Neural progenitor cell (in vitro differentiated cells): ENCODE results near the gene TMEM121. TPM values are rescaled to one million over a fixed set of nuclear protein-coding genes. Genes with fewer than 3 reads are reported as not detected.

Experiments used
- DNase-seq: peaks from one replicate; pipeline ENCODE4 v3.0.0-alpha.2; 2016; ENCODE audit warnings: low spot score
- H2AFZ ChIP-seq: fragments of 200-600 bp; sonication (generic); replicated peaks from 2 replicates; pipeline ENCODE4 v1.6.1; 2016; ENCODE audit warnings: antibody characterized with exemption
- H3F3A ChIP-seq: fragments of 200-600 bp; sonication (generic); 2 replicates; pipeline ENCODE4 v1.6.1; 2016; ENCODE audit warnings: antibody characterized with exemption, low read depth
- H3K27ac ChIP-seq: fragments of 200-600 bp; sonication (generic); 2 replicates; pipeline ENCODE4 v1.5.1; 2016; ENCODE audit warnings: mild to moderate bottlenecking
- H3K27me3 ChIP-seq: fragments of 200-600 bp; sonication (generic); 2 replicates; pipeline ENCODE4 v1.6.1; 2016; ENCODE audit warnings: mild to moderate bottlenecking, moderate library complexity
- H3K36me3 ChIP-seq: fragments of 200-600 bp; sonication (generic); 2 replicates; pipeline ENCODE4 v1.5.1; 2016
- H3K4me1 ChIP-seq: fragments of 200-600 bp; sonication (generic); 2 replicates; pipeline ENCODE4 v1.6.1; 2016; ENCODE audit warnings: mixed run types
- H3K4me2 ChIP-seq: fragments of 200-600 bp; sonication (generic); 2 replicates; pipeline ENCODE4 v1.6.1; 2016
- H3K4me3 ChIP-seq: fragments of 200-600 bp; sonication (generic); 2 replicates; pipeline ENCODE4 v1.5.1; 2016
- H3K79me2 ChIP-seq: fragments of 200-600 bp; sonication (generic); 2 replicates; pipeline ENCODE4 v1.6.1; 2016; ENCODE audit warnings: low read depth
- H3K9ac ChIP-seq: fragments of 200-600 bp; sonication (generic); 2 replicates; pipeline ENCODE4 v1.6.1; 2016
- H3K9me3 ChIP-seq: fragments of 200-600 bp; sonication (generic); 2 replicates; pipeline ENCODE4 v1.5.1; 2016; ENCODE audit warnings: low read depth
- H4K20me1 ChIP-seq: fragments of 200-600 bp; sonication (generic); 2 replicates; pipeline ENCODE4 v1.6.1; 2016; ENCODE audit warnings: low read depth
- H3K27ac Mint-ChIP-seq: 3 replicates; pipeline ENCODE4 v1.8.0; 2021; ENCODE audit warnings: mixed read lengths
- H3K27me3 Mint-ChIP-seq: 2 replicates; pipeline ENCODE4 v1.8.0; 2022; ENCODE audit warnings: low read depth, mild to moderate bottlenecking, inconsistent platforms, moderate library complexity, mixed read lengths; ENCODE audit not compliant: insufficient read depth
- H3K36me3 Mint-ChIP-seq: 3 replicates; pipeline ENCODE4 v1.8.0; 2021; ENCODE audit warnings: mixed read lengths
- H3K4me1 Mint-ChIP-seq: 3 replicates; pipeline ENCODE4 v1.8.0; 2021; ENCODE audit warnings: mixed read lengths
- H3K4me3 Mint-ChIP-seq: 3 replicates; pipeline ENCODE4 v1.8.0; 2021; ENCODE audit warnings: mild to moderate bottlenecking, moderate library complexity, mixed read lengths
- H3K9me3 Mint-ChIP-seq: 3 replicates; pipeline ENCODE4 v1.8.0; 2020; ENCODE audit warnings: mixed read lengths
- EZH2 ChIP-seq: fragments of 200-600 bp; sonication (generic); IDR thresholded peaks from 2 replicates; pipeline ENCODE4 v1.6.1; 2017; ENCODE audit warnings: antibody characterized with exemption, mild to moderate bottlenecking, moderate library complexity
- EZH2phosphoT487 ChIP-seq: fragments of 200-600 bp; sonication (generic); IDR thresholded peaks from 2 replicates; pipeline ENCODE4 v1.6.1; 2017; ENCODE audit warnings: antibody characterized with exemption
- total RNA-seq: library from RNA; depleted of rRNA; stranded (reverse); fragments of >200 nt; gene quantifications from 2 replicates; pipeline ENCODE4 v1.2.3, GENCODE V29; 2015; ENCODE audit warnings: low replicate concordance
- TF ChIP-seq, protein P1 (sequence below): fragments of 200-600 bp; sonication (generic); IDR thresholded peaks from 2 replicates; pipeline ENCODE4 v1.5.1; 2017; ENCODE audit warnings: antibody characterized with exemption, mild to moderate bottlenecking

The TMEM121 gene
- total RNA-seq, 1 donor from 2014 or later: 0.90 TPM

DNA sequence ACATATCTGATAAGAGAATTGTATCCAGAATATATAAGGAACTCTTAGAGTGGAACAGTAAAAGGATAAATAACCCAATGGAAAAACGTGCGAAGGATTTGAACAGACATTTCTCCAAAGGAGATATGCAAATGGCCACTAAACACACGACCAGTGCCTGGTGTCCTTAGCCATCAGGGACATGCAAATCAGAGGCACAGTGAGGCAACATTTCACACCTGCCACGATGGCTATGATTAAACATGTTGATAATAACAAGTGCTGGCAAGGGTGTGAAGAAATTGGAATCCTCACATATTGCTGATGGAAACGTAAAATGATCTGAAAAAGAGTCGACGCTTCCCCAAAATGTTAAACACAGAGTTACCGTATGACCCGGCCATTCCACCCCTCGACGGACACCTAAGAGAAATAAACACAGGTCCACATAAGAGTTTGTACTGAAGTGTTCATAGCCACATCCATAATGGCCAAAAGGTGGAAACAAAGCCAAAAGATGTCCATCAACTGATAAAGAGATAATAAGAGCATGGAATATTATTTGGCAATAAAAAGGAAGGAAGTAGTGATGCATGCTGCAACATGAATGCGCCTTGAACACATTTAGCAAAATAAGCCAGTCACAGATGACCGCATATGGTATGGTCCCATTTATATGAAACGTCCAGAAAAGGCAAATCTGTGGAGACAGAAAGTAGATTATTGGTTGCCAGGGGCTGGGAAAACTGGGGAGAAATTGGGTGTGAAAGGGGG is 6.3 kb upstream of the TMEM121 start:
- Mint-ChIP-seq H3K36me3 (no peaks in the 10 kb centered on the region), H3K27ac (no peak overlapping the region), H3K4me1 (no peaks in the 10 kb centered on the region), H3K4me3 (no peak overlapping the region), H3K9me3 (no peaks in the 10 kb centered on the region), H3K27me3 (peaks cover 20% of the 10 kb centered on the region)
- no peaks in the 10 kb centered on the region for H3K79me2 ChIP-seq
- H2AFZ ChIP-seq: no peak overlapping the region
- DNase-seq: no peak
- H4K20me1 ChIP-seq: no peaks in the 10 kb centered on the region
- H3K36me3 ChIP-seq: no peaks in the 10 kb centered on the region
- H3K4me3 ChIP-seq: no peak overlapping the region
- H3K4me1 ChIP-seq: no peaks in the 10 kb centered on the region
- H3K27ac ChIP-seq: no peak overlapping the region
- H3K4me2 ChIP-seq: no peak overlapping the region
- no peak overlapping the region for H3K9ac ChIP-seq
- peaks cover 59% of the 10 kb centered on the region for H3K27me3 ChIP-seq
- H3F3A ChIP-seq: no peaks in the 10 kb centered on the region
- no peaks in the 10 kb centered on the region for H3K9me3 ChIP-seq
- TF ChIP-seq EZH2phosphoT487 (no peak), EZH2 (no peak)
- TF ChIP-seq, protein P1, sequence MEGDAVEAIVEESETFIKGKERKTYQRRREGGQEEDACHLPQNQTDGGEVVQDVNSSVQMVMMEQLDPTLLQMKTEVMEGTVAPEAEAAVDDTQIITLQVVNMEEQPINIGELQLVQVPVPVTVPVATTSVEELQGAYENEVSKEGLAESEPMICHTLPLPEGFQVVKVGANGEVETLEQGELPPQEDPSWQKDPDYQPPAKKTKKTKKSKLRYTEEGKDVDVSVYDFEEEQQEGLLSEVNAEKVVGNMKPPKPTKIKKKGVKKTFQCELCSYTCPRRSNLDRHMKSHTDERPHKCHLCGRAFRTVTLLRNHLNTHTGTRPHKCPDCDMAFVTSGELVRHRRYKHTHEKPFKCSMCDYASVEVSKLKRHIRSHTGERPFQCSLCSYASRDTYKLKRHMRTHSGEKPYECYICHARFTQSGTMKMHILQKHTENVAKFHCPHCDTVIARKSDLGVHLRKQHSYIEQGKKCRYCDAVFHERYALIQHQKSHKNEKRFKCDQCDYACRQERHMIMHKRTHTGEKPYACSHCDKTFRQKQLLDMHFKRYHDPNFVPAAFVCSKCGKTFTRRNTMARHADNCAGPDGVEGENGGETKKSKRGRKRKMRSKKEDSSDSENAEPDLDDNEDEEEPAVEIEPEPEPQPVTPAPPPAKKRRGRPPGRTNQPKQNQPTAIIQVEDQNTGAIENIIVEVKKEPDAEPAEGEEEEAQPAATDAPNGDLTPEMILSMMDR: no peak

DNA sequence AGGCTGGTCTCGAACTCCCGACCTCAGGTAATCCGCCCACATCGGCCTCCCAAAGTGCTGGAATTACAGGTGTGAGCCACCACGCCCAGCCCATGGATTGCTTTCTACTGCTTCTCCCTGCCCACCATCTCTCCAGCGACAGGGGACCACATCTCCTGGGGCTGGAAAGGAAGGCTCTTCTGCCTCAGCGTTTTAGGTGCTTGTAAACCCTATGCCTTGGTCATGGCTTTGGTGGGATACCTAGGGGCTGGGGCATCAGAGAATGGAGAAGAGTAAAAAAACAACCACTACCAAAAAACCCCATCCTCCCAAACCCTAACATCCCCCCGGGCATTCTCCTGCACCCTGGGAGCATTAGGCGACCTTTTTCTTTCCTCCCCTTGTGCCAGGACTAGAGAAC is 1.1 kb upstream of the TMEM121 start:
- Mint-ChIP-seq H3K9me3 (no peaks in the 10 kb centered on the region), H3K4me1 (peaks cover 2% of the 10 kb centered on the region), H3K36me3 (no peaks in the 10 kb centered on the region), H3K4me3 (peak overlapping the region; percentile 84), H3K27ac (no peak overlapping the region), H3K27me3 (peaks cover 11% of the 10 kb centered on the region)
- no peaks in the 10 kb centered on the region for H3K9me3 ChIP-seq
- H3K36me3 ChIP-seq: no peaks in the 10 kb centered on the region
- H3F3A ChIP-seq: no peaks in the 10 kb centered on the region
- peaks cover 76% of the 10 kb centered on the region for H3K27me3 ChIP-seq
- TF ChIP-seq, protein P1: no peak
- TF ChIP-seq EZH2phosphoT487 (no peak), EZH2 (no peak)
- H3K4me3 ChIP-seq: no peak overlapping the region
- H3K79me2 ChIP-seq: no peaks in the 10 kb centered on the region
- no peak overlapping the region for H3K9ac ChIP-seq
- no peaks in the 10 kb centered on the region for H3K4me1 ChIP-seq
- H3K27ac ChIP-seq: no peak overlapping the region
- no peak overlapping the region for H2AFZ ChIP-seq
- DNase-seq: no peak
- H4K20me1 ChIP-seq: no peaks in the 10 kb centered on the region
- H3K4me2 ChIP-seq: no peak overlapping the region

DNA sequence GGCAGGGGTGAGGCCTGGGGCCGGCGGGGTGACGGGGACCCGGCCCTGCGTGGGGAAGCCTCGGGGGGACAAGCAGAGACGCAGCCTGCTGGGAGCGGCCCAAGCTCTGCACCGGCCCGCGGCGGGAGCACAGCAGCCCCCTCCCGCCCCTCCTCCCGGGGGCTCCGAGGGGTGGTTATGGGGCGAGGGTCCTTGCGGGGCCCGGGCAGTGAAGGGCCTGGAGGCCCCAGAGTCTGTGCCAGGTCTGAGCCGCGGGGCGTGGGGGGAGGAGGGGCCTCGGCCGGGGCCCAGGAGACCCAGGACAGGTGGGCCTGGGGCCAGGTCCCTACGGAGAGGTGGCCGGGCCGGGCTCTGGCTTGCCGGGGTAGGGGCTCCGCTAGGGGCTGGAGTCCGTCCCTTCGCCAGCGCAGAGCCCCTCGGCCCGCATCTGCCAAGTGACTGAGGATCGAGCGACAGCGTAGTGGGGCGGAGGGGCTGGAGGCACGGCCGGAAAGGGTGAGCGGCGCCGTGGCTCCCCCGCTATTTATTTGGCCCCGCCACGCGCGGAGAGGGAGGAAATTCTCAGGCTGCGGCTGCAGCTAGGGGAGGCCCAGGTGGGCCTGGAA is 495 bp downstream of the TMEM121 start:
- Mint-ChIP-seq H3K9me3 (no peaks in the 10 kb centered on the region), H3K4me3 (peak overlapping the region; percentile 81), H3K36me3 (no peaks in the 10 kb centered on the region), H3K27ac (no peak overlapping the region), H3K27me3 (peaks cover 10% of the 10 kb centered on the region), H3K4me1 (peaks cover 2% of the 10 kb centered on the region)
- no peak overlapping the region for H3K27ac ChIP-seq
- H3K4me3 ChIP-seq: peak overlapping the region; percentile 45
- no peaks in the 10 kb centered on the region for H4K20me1 ChIP-seq
- H2AFZ ChIP-seq: no peak overlapping the region
- no peaks in the 10 kb centered on the region for H3K9me3 ChIP-seq
- H3K36me3 ChIP-seq: no peaks in the 10 kb centered on the region
- peaks cover 71% of the 10 kb centered on the region for H3K27me3 ChIP-seq
- no peaks in the 10 kb centered on the region for H3F3A ChIP-seq
- H3K79me2 ChIP-seq: no peaks in the 10 kb centered on the region
- H3K9ac ChIP-seq: no peak overlapping the region
- TF ChIP-seq EZH2phosphoT487 (no peak), EZH2 (no peak)
- TF ChIP-seq, protein P1: no peak
- H3K4me1 ChIP-seq: no peaks in the 10 kb centered on the region
- peak overlapping the region; percentile 72 for H3K4me2 ChIP-seq
- peak; percentile 22 for DNase-seq
